Hepatocyte (in vitro differentiated cells): ENCODE measurements around the gene TNS4. TPM values are rescaled to one million over a fixed set of nuclear protein-coding genes. Genes with fewer than 3 reads are reported as not detected.
A peak's percentile ranks its signal among the peaks of the same experiment; 100 is the strongest.

Experiments used
- DNase-seq: peaks from one replicate; pipeline ENCODE4 v3.0.0-alpha.2; 2016; ENCODE audit warnings: low spot score
- H2AFZ ChIP-seq: fragments of 200-600 bp; sonication (generic); 2 replicates; pipeline ENCODE4 v1.6.0; 2016; ENCODE audit warnings: antibody characterized with exemption, mild to moderate bottlenecking
- H3K27ac ChIP-seq: fragments of 200-600 bp; sonication (generic); 2 replicates; pipeline ENCODE4 v1.5.1; 2016; ENCODE audit warnings: mild to moderate bottlenecking
- H3K27me3 ChIP-seq: fragments of 200-600 bp; sonication (generic); 2 replicates; pipeline ENCODE4 v1.6.1; 2016
- H3K36me3 ChIP-seq: fragments of 200-600 bp; sonication (generic); replicated peaks from 2 replicates; pipeline ENCODE4 v1.5.1; 2016; ENCODE audit warnings: low read depth; ENCODE audit not compliant: insufficient read depth
- H3K4me1 ChIP-seq: fragments of 200-600 bp; sonication (generic); 2 replicates; pipeline ENCODE4 v1.5.1; 2016; ENCODE audit warnings: mild to moderate bottlenecking, moderate library complexity; ENCODE audit not compliant: insufficient read depth
- H3K4me2 ChIP-seq: fragments of 200-600 bp; sonication (generic); 2 replicates; pipeline ENCODE4 v1.6.0; 2016
- H3K4me3 ChIP-seq: fragments of 200-600 bp; sonication (generic); 2 replicates; pipeline ENCODE4 v1.5.1; 2016; ENCODE audit warnings: mild to moderate bottlenecking
- H3K79me2 ChIP-seq: fragments of 200-600 bp; sonication (generic); 2 replicates; pipeline ENCODE4 v1.6.0; 2017; ENCODE audit warnings: mild to moderate bottlenecking
- H3K9me2 ChIP-seq: fragments of 200-600 bp; sonication (generic); replicated peaks from 2 replicates; pipeline ENCODE4 v1.6.0; 2017; ENCODE audit warnings: mild to moderate bottlenecking; ENCODE audit not compliant: insufficient read depth
- H3K9me3 ChIP-seq: fragments of 200-600 bp; sonication (generic); 2 replicates; pipeline ENCODE4 v1.5.1; 2016; ENCODE audit warnings: low read depth, mild to moderate bottlenecking
- H4K20me1 ChIP-seq: fragments of 200-600 bp; sonication (generic); 2 replicates; pipeline ENCODE4 v1.6.0; 2016; ENCODE audit warnings: mild to moderate bottlenecking; ENCODE audit not compliant: insufficient read depth, poor library complexity, severe bottlenecking
- CTCF ChIP-seq: fragments of 200-600 bp; sonication (generic); IDR thresholded peaks from 2 replicates; pipeline ENCODE4 v1.5.1; 2016; ENCODE audit warnings: antibody characterized with exemption, mild to moderate bottlenecking; ENCODE audit not compliant: poor library complexity
- EZH2 ChIP-seq: fragments of 200-600 bp; sonication (generic); IDR thresholded peaks from 2 replicates; pipeline ENCODE4 v1.6.1; 2016; ENCODE audit warnings: antibody characterized with exemption, mild to moderate bottlenecking, borderline replicate concordance
- EZH2phosphoT487 ChIP-seq: fragments of 200-600 bp; sonication (generic); IDR thresholded peaks from one replicate; pipeline ENCODE4 v1.6.1; 2018; ENCODE audit warnings: antibody characterized with exemption, mild to moderate bottlenecking, low read depth, moderate library complexity; ENCODE audit not compliant: unreplicated experiment, severe bottlenecking
- WGBS: methylation state at CpG from one replicate; pipeline ENCODE4 v1.1.6; 2016; ENCODE audit warnings: low lambda C conversion rate; ENCODE audit errors: missing lambda C conversion rate; 5-methylcytosine and 5-hydroxymethylcytosine counted together
- polyA plus RNA-seq: library from polyadenylated mRNA; unstranded; fragments of >200 nt; fragmentation: Nextera tagmentation; extraction: Ambion mirVana; gene quantifications from 2 replicates; pipeline ENCODE4 v1.2.1, GENCODE V29; 2016
- total RNA-seq: library from RNA; depleted of rRNA; stranded (reverse); fragments of >200 nt; gene quantifications from 2 replicates; pipeline ENCODE4 v1.2.3, GENCODE V29; 2014

TNS4 gene
- total and polyA plus RNA-seq, 2 experiments from 2014 or later = 0.07 TPM; not detected in 1

GRCh38 chr17:40464392-40464855 lies 37.0 kb downstream of the TNS4 start:
- Histone ChIP-seq H2AFZ (no peak overlapping the region), H3K27ac (no peak overlapping the region), H4K20me1 (no peaks in the 10 kb centered on the region), H3K79me2 (no peaks in the 10 kb centered on the region), H3K9me2 (no peaks in the 10 kb centered on the region), H3K9me3 (no peaks in the 10 kb centered on the region), H3K4me2 (no peak overlapping the region), H3K4me1 (peaks cover 38% of the 10 kb centered on the region), H3K27me3 (no peaks in the 10 kb centered on the region), H3K36me3 (no peaks in the 10 kb centered on the region), H3K4me3 (no peak overlapping the region)
- no peak for DNase-seq
- TF ChIP-seq EZH2phosphoT487 (no peak), EZH2 (no peak), CTCF (no peak)
- WGBS = 96% methylated on average over 5 of the region's 5 CpGs

- WGBS = 37% methylated on average over 11 of the region's 11 CpGs
- no peak overlapping the region for H3K4me3 ChIP-seq
- no peaks in the 10 kb centered on the region for H3K27me3 ChIP-seq
- H3K9me3 ChIP-seq = no peaks in the 10 kb centered on the region
- no peaks in the 10 kb centered on the region for H4K20me1 ChIP-seq
- peak overlapping the region; percentile 86 for H3K27ac ChIP-seq
- H3K79me2 ChIP-seq = no peaks in the 10 kb centered on the region
- H3K4me1 ChIP-seq = peaks cover 50% of the 10 kb centered on the region
- no peak overlapping the region for H3K4me2 ChIP-seq
- H3K9me2 ChIP-seq = no peaks in the 10 kb centered on the region
- no peak overlapping the region for H2AFZ ChIP-seq
- H3K36me3 ChIP-seq = no peaks in the 10 kb centered on the region
- TF ChIP-seq EZH2 (no peak), CTCF (no peak), EZH2phosphoT487 (no peak)
- DNase-seq = no peak
Observed at GRCh38 chr17:40463122-40463550, 38.3 kb downstream of the TNS4 start.

- H3K9me3 ChIP-seq = no peaks in the 10 kb centered on the region
- TF ChIP-seq CTCF (no peak), EZH2 (no peak), EZH2phosphoT487 (no peak)
- H2AFZ ChIP-seq = no peak overlapping the region
- H3K9me2 ChIP-seq = no peaks in the 10 kb centered on the region
- H4K20me1 ChIP-seq = no peaks in the 10 kb centered on the region
- no peaks in the 10 kb centered on the region for H3K36me3 ChIP-seq
- H3K4me1 ChIP-seq = peaks cover 55% of the 10 kb centered on the region
- H3K4me2 ChIP-seq = no peak overlapping the region
- H3K4me3 ChIP-seq = no peak overlapping the region
- no peaks in the 10 kb centered on the region for H3K79me2 ChIP-seq
- no peaks in the 10 kb centered on the region for H3K27me3 ChIP-seq
- no peak for DNase-seq
- WGBS = 72% methylated on average over 9 of the region's 9 CpGs
- H3K27ac ChIP-seq = peak overlapping the region; percentile 86
Observed at GRCh38 chr17:40462343-40463121, 38.9 kb downstream of the TNS4 start.
